ENCODE data around the gene CST9L. TPM values are rescaled to one million over a fixed set of nuclear protein-coding genes. Genes with fewer than 3 reads are reported as not detected.

The CST9L gene
- total and polyA plus RNA-seq, 2 of the 13 experiments (the other 11 are each of a cell fraction or from before 2014, with no cell fraction given) = 0.15 TPM; not detected in 1

- in situ Hi-C loops (cut with HindIII; ENCODE audit: extremely low pct_ligation_motif_present, low pct_unique_long_range_greater_than_20kb) = no loop called here
Measured at GRCh38 chr20:23584434-23585199, 16.3 kb upstream of the CST9L start.

More at GRCh38 chr20:23584434-23585199, 16.3 kb upstream of the CST9L start:
- Histone ChIP-seq H3K9me3 (ENCODE audit: low read length) (no peaks in the 10 kb centered on the region), H3K4me3 (replicated peaks in 1 of 3; ENCODE audit: insufficient read depth in 1 of 3, low read depth in 2 of 3, low read length in 3 of 3) (no peak overlapping the region), H4K20me1 (ENCODE audit: insufficient read depth, low read length) (no peaks in the 10 kb centered on the region), H3K4me1 (ENCODE audit: insufficient read depth, low read length) (peaks cover 66% of the 10 kb centered on the region), H3K79me2 (ENCODE audit: insufficient read depth, low read length) (no peaks in the 10 kb centered on the region), H3K9ac (ENCODE audit: insufficient read depth, low read depth, low read length) (no peak overlapping the region), H2AFZ (ENCODE audit: low read length) (no peak overlapping the region), H3K27ac (ENCODE audit: extremely low read length, insufficient read depth, low read length) (no peak overlapping the region), H3K4me2 (ENCODE audit: low read depth, low read length) (no peak overlapping the region), H3K27me3 (ENCODE audit: control insufficient read depth in 1 of 2, insufficient read depth in 2 of 2, low read length in 2 of 2) (no peaks in the 10 kb centered on the region), H3K36me3 (replicated peaks in 1 of 2; ENCODE audit: control insufficient read depth in 1 of 2, insufficient read depth in 2 of 2, low read length in 2 of 2) (no peaks in the 10 kb centered on the region)
- POLR2A ChIA-PET = interaction anchor here (1.5 to 3.3 kb wide), 5 partner anchors 17 to 52 kb away, joined by 3 to 34 read pairs (median 16); partner anchors contain the start of gene CST3
- TF ChIP-seq ZUFSP (CRISPR knock-in tag; IDR thresholded peaks at IDR 0.05; ENCODE audit: borderline replicate concordance) (no peak), CTCF (CRISPR knock-in tag; IDR thresholded peaks at IDR 0.05) (peak; percentile 39; the same call in 1 of the 2 replicates)
- CTCF ChIA-PET (ENCODE audit: low intra/inter-chr PET ratio, low total read pairs) = no interaction called here
- no peak for DNase-seq (ENCODE audit: low spot score)
- WGBS (ENCODE audit: low lambda C conversion rate) = 74% methylated on average over 5 of the region's 5 CpGs
- BruUV-seq (replicated peaks) = no TSS peak
- no peak for FAIRE-seq
- no peak for ATAC-seq
- intact Hi-C loops (cut with micrococcal nuclease; ENCODE audit: unreplicated experiment) = no loop called here
